ENCODE data around the gene TMEM164. TPM values are rescaled to one million over a fixed set of nuclear protein-coding genes. Genes with fewer than 3 reads are reported as not detected.

The TMEM164 gene
- polyA plus RNA-seq, 1 donor (not counting 4 experiments of a cell fraction or from before 2014, with no cell fraction given) = 15.3 TPM

DNA sequence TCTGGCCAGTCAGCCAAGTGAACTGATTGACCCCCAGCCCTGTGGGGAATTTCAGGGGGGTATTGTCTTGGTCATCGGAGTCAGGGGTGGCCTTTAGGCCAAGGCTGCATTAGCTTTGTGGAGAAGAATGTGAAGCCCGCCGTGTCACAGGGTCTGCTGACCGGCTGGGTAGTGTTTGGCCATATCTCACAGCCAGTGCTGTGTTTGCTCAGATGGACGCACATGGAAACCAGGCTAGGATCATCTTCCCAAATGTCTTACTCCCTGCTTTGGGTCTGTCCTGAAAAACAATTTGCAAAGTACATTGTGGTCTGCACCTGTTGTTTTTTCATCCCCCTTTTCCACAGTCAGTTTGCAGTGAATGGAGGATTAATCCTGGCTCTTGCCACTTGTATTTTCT lies 13.0 kb downstream of the TMEM164 start:
- no peaks in the 10 kb centered on the region for H3K9me3 ChIP-seq (ENCODE audit: control insufficient read depth, low read depth, low read length)
- H3K79me2 ChIP-seq (ENCODE audit: control insufficient read depth, insufficient read depth, low read length) = no peaks in the 10 kb centered on the region
- H3K9ac ChIP-seq (ENCODE audit: control insufficient read depth, extremely low read depth, insufficient read depth, low read length) = no peak overlapping the region
- no peak for FAIRE-seq
- no peak overlapping the region for H2AFZ ChIP-seq (ENCODE audit: control insufficient read depth, low read length)
- no peak for DNase-seq (ENCODE audit: low read depth, low spot score)
- H3K27me3 ChIP-seq (ENCODE audit: control insufficient read depth, extremely low read depth, insufficient read depth, low read length) = no peaks in the 10 kb centered on the region
- no peaks in the 10 kb centered on the region for H3K36me3 ChIP-seq (ENCODE audit: control insufficient read depth in 2 of 2, extremely low read depth in 1 of 2, insufficient read depth in 2 of 2, low read length in 2 of 2)
- no peak overlapping the region for H3K4me3 ChIP-seq (ENCODE audit: control insufficient read depth in 2 of 3, extremely low read depth in 1 of 3, insufficient read depth in 2 of 3, low read depth in 1 of 3, low read length in 3 of 3)
- H3K4me2 ChIP-seq (ENCODE audit: control insufficient read depth, extremely low read depth, insufficient read depth, low read depth, low read length) = no peak overlapping the region
- H3K4me1 ChIP-seq (ENCODE audit: control insufficient read depth, extremely low read depth, insufficient read depth, low read length) = no peaks in the 10 kb centered on the region
- no peak overlapping the region for H3K27ac ChIP-seq (ENCODE audit: control insufficient read depth, insufficient read depth, low read length)
- no peaks in the 10 kb centered on the region for H3K9me1 ChIP-seq (ENCODE audit: control insufficient read depth, extremely low read depth, insufficient read depth, low read length)
- TF ChIP-seq, protein P1, sequence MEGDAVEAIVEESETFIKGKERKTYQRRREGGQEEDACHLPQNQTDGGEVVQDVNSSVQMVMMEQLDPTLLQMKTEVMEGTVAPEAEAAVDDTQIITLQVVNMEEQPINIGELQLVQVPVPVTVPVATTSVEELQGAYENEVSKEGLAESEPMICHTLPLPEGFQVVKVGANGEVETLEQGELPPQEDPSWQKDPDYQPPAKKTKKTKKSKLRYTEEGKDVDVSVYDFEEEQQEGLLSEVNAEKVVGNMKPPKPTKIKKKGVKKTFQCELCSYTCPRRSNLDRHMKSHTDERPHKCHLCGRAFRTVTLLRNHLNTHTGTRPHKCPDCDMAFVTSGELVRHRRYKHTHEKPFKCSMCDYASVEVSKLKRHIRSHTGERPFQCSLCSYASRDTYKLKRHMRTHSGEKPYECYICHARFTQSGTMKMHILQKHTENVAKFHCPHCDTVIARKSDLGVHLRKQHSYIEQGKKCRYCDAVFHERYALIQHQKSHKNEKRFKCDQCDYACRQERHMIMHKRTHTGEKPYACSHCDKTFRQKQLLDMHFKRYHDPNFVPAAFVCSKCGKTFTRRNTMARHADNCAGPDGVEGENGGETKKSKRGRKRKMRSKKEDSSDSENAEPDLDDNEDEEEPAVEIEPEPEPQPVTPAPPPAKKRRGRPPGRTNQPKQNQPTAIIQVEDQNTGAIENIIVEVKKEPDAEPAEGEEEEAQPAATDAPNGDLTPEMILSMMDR (optimal IDR thresholded peaks at IDR 0.05 in 1 of 3, IDR thresholded peaks at IDR 0.05 in 1 of 3, conservative IDR thresholded peaks at IDR 0.05 in 1 of 3; ENCODE audit: extremely low read depth in 1 of 3, insufficient read depth in 2 of 3, low read length in 3 of 3) = no peak
- TF ChIP-seq EZH2 (IDR thresholded peaks at IDR 0.05; ENCODE audit: low read length) = no peak
- dilution Hi-C loops (cut with MboI; ENCODE audit: extremely low pct_ligation_motif_present, low sequenced_read_pairs) = no loop called here
- no peaks in the 10 kb centered on the region for H4K20me1 ChIP-seq (ENCODE audit: control insufficient read depth, extremely low read depth, insufficient read depth, low read length)

DNA sequence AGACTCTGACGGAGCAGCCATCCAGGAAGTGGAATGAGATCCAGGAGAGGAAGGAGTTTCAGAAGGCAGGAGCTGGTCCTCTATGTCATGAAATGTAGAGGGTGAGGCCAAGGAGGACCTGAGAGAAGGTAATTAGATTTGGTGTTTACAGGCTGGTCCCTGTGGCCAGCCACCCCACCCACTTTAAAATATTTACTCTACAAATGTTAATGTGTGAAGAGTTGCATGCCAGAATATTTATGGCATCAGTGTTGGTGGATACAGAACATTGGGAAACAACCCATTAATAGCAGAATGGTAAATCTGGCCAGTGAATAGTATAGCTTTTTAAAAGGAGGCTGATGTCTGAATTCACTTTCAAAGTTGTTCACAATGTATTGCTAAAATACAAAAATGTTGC lies 17.6 kb downstream of the TMEM164 start:
- H2AFZ ChIP-seq (ENCODE audit: control insufficient read depth, low read length) = no peak overlapping the region
- H3K27ac ChIP-seq (ENCODE audit: control insufficient read depth, insufficient read depth, low read length) = no peak overlapping the region
- H3K9me1 ChIP-seq (ENCODE audit: control insufficient read depth, extremely low read depth, insufficient read depth, low read length) = peaks cover 3% of the 10 kb centered on the region
- H3K4me2 ChIP-seq (ENCODE audit: control insufficient read depth, extremely low read depth, insufficient read depth, low read depth, low read length) = no peak overlapping the region
- no peaks in the 10 kb centered on the region for H4K20me1 ChIP-seq (ENCODE audit: control insufficient read depth, extremely low read depth, insufficient read depth, low read length)
- TF ChIP-seq EZH2 (IDR thresholded peaks at IDR 0.05; ENCODE audit: low read length) = no peak
- TF ChIP-seq, protein P1 (optimal IDR thresholded peaks at IDR 0.05 in 1 of 3, IDR thresholded peaks at IDR 0.05 in 1 of 3, conservative IDR thresholded peaks at IDR 0.05 in 1 of 3; ENCODE audit: extremely low read depth in 1 of 3, insufficient read depth in 2 of 3, low read length in 3 of 3) = no peak
- H3K4me3 ChIP-seq (ENCODE audit: control insufficient read depth in 2 of 3, extremely low read depth in 1 of 3, insufficient read depth in 2 of 3, low read depth in 1 of 3, low read length in 3 of 3) = no peak overlapping the region
- FAIRE-seq = no peak
- DNase-seq (ENCODE audit: low read depth, low spot score) = no peak
- dilution Hi-C loops (cut with MboI; ENCODE audit: extremely low pct_ligation_motif_present, low sequenced_read_pairs) = no loop called here
- H3K36me3 ChIP-seq (ENCODE audit: control insufficient read depth in 2 of 2, extremely low read depth in 1 of 2, insufficient read depth in 2 of 2, low read length in 2 of 2) = no peaks in the 10 kb centered on the region
- H3K4me1 ChIP-seq (ENCODE audit: control insufficient read depth, extremely low read depth, insufficient read depth, low read length) = peaks cover 6% of the 10 kb centered on the region
- H3K9me3 ChIP-seq (ENCODE audit: control insufficient read depth, low read depth, low read length) = no peaks in the 10 kb centered on the region
- no peaks in the 10 kb centered on the region for H3K79me2 ChIP-seq (ENCODE audit: control insufficient read depth, insufficient read depth, low read length)
- no peak overlapping the region for H3K9ac ChIP-seq (ENCODE audit: control insufficient read depth, extremely low read depth, insufficient read depth, low read length)
- H3K27me3 ChIP-seq (ENCODE audit: control insufficient read depth, extremely low read depth, insufficient read depth, low read length) = peaks cover 3% of the 10 kb centered on the region
